CD4-positive, alpha-beta memory T cell (primary cell): ENCODE results near the gene CRIM1. TPM values are rescaled to one million over a fixed set of nuclear protein-coding genes. Genes with fewer than 3 reads are reported as not detected.

Experiments
- CTCF ChIA-PET: fragments of 350-600 bp; sonication (Branson Sonifier 250); formaldehyde crosslinking; loops from one replicate; lab custom pipeline; 2021; ENCODE audit warnings: inconsistent platforms; ENCODE audit not compliant: partially characterized antibody; lab: Charles Lee
- POLR2A ChIA-PET: fragments of 350-600 bp; sonication (Branson Sonifier 250); formaldehyde crosslinking; loops from one replicate; lab custom pipeline; 2021; ENCODE audit not compliant: partially characterized antibody; lab: Charles Lee
- DNase-seq, 5 donors: peaks; one replicate each; pipeline versions ENCODE4 v3.0.0 to v3.0.0-alpha.2; 2020 to 2022; ENCODE audit warnings: mixed read lengths in 1 of 5
- H3K27ac ChIP-seq: one replicate; pipeline ENCODE4 v1.7.0; 2013; ENCODE audit warnings: low read depth, low read length
- H3K27me3 ChIP-seq: 2 replicates; pipeline ENCODE4 v1.7.0; 2013; ENCODE audit warnings: mild to moderate bottlenecking, low read length, moderate library complexity; ENCODE audit not compliant: insufficient read depth
- H3K36me3 ChIP-seq: 2 replicates; pipeline ENCODE4 v1.7.0; 2013; ENCODE audit warnings: mild to moderate bottlenecking, low read length, moderate library complexity; ENCODE audit not compliant: insufficient read depth
- H3K4me1 ChIP-seq: 2 replicates; pipeline ENCODE4 v1.7.0; 2013; ENCODE audit warnings: mild to moderate bottlenecking, low read length, moderate library complexity; ENCODE audit not compliant: insufficient read depth
- H3K4me3 ChIP-seq, 2 donors: one replicate each; pipeline ENCODE4 v1.7.0; 2013; ENCODE audit warnings: low read length in 2 of 2, mild to moderate bottlenecking in 1 of 2
- H3K9me3 ChIP-seq, 2 donors: one replicate each; pipeline ENCODE4 v1.7.0; 2013; ENCODE audit warnings: low read length in 2 of 2, control low read depth in 1 of 2; ENCODE audit not compliant: control insufficient read depth in 1 of 2
- H3K27ac Mint-ChIP-seq, 7 donors: one replicate each; pipeline ENCODE4 v1.8.0; 2020 to 2021; ENCODE audit warnings: mixed read lengths in 7 of 7, mild to moderate bottlenecking in 6 of 7, inconsistent platforms in 3 of 7, moderate library complexity in 3 of 7
- H3K27me3 Mint-ChIP-seq, 2 donors: one replicate each; pipeline ENCODE4 v1.8.0; 2020 to 2021; ENCODE audit warnings: mixed read lengths in 2 of 2
- H3K36me3 Mint-ChIP-seq, 2 donors: one replicate each; pipeline ENCODE4 v1.8.0; 2020 to 2021; ENCODE audit warnings: mixed read lengths in 2 of 2, inconsistent platforms in 1 of 2, mild to moderate bottlenecking in 1 of 2
- H3K4me1 Mint-ChIP-seq, 4 donors: one replicate each; pipeline ENCODE4 v1.8.0; 2020 to 2021; ENCODE audit warnings: mixed read lengths in 4 of 4, mild to moderate bottlenecking in 1 of 4
- H3K4me3 Mint-ChIP-seq, 8 donors: one replicate each; pipeline ENCODE4 v1.8.0; 2020 to 2021; ENCODE audit warnings: mixed read lengths in 8 of 8, mild to moderate bottlenecking in 7 of 8, moderate library complexity in 6 of 8, inconsistent platforms in 3 of 8
- H3K9me3 Mint-ChIP-seq, 8 donors: one replicate each; pipeline ENCODE4 v1.8.0; 2020 to 2021; ENCODE audit warnings: mixed read lengths in 8 of 8, mild to moderate bottlenecking in 5 of 8, inconsistent platforms in 3 of 8, moderate library complexity in 1 of 8
- intact Hi-C: fragments of 100-400 bp; cut with micrococcal nuclease; formaldehyde crosslinking; loops from one replicate; pipeline ENCODE4 v1.15.1; 2023
- polyA plus RNA-seq, 2 donors: library from polyadenylated mRNA; unstranded; fragments of 300-500 nt; fragmentation: Illumina TruSeq; gene quantifications; one replicate each; pipeline ENCODE4 v1.2.3, GENCODE V29; 2021
- total RNA-seq, 2 experiments: library from RNA; stranded (reverse); gene quantifications; one replicate each; pipeline ENCODE4 v1.2.3, GENCODE V29; 2021

Gene CRIM1
- total and polyA plus RNA-seq, 4 experiments from 2014 or later, result 0.91 to 12.0 (median 6.8) TPM; not detected in 1

DNA sequence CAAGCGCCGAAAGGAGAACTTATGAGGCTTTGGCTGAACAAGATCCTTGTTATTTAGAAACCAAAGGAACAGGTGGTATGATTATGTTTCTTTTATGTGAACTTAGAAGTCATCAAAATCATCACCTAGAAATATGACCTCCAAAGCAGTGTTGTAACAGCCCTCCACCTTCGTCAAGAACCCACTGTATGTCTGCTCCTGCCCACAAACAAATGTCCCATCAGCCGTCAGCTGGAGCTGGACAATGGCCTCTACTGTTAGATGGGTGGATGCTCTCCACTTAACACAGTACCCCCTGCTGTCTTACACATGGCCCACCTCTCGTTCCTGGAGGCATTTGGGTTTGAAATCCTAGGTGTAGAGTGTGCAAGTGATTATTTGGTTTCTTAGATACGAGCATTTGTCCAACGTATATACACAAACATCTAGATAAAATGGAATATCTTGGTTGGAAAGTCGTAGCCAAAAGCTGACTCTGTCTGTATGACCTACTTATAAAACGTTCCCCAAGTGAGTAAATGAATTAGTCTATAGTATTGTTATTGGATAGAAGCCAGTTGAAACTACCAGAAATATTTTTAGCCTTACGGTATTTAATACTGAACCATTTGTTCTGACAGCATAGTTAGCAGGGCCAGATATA, 113.0 kb downstream of the CRIM1 start:
- Histone ChIP-seq H3K4me1 (no peaks in the 10 kb centered on the region), H3K4me3 (no peak overlapping the region), H3K36me3 (no peaks in the 10 kb centered on the region), H3K9me3 (no peaks in the 10 kb centered on the region), H3K27me3 (no peaks in the 10 kb centered on the region), H3K27ac (no peak overlapping the region)
- Mint-ChIP-seq H3K27me3 (no peaks in the 10 kb centered on the region), H3K9me3 (peaks cover 0 to 12% (median 2%) of the 10 kb centered on the region in 8 donors), H3K4me3 (no peak overlapping the region), H3K36me3 (peaks cover 5 to 7% of the 10 kb centered on the region in 2 donors), H3K4me1 (no peaks in the 10 kb centered on the region), H3K27ac (no peak overlapping the region)
- no peak for DNase-seq
- intact Hi-C loops, result no loop called here
- ChIA-PET POLR2A (no interaction called here), CTCF (no interaction called here)

DNA sequence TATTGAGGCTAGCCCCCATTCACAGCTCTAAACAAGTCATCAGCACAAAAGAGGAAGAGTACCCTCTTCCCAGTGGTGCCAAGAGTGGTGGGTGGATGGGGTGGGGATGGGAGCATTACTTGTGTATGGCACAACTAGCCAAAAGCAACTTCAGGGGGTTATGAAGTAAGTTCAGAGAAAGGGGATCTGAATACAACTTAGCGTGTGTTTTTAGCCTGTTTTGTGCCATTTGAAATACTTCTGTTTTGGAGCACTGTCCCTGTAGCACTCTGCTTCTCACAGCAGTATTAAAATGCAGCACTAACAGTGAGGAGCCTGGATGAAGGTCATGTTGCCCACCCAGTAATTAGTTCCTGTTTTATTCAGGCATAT, 113.5 kb downstream of the CRIM1 start:
- no peaks in the 10 kb centered on the region for H3K27me3 ChIP-seq
- no peak overlapping the region for H3K4me3 ChIP-seq
- H3K9me3 Mint-ChIP-seq, result peaks cover 0 to 17% (median 7%) of the 10 kb centered on the region in 8 donors
- no peaks in the 10 kb centered on the region for H3K27me3 Mint-ChIP-seq
- H3K4me3 Mint-ChIP-seq, result no peak overlapping the region
- DNase-seq, result no peak
- no peaks in the 10 kb centered on the region for H3K9me3 ChIP-seq
- POLR2A ChIA-PET, result no interaction called here
- peaks cover 7 to 9% of the 10 kb centered on the region in 2 donors for H3K36me3 Mint-ChIP-seq
- CTCF ChIA-PET, result no interaction called here
- no peaks in the 10 kb centered on the region for H3K36me3 ChIP-seq
- H3K4me1 Mint-ChIP-seq, result no peaks in the 10 kb centered on the region
- no peak overlapping the region for H3K27ac Mint-ChIP-seq
- no peaks in the 10 kb centered on the region for H3K4me1 ChIP-seq
- H3K27ac ChIP-seq, result no peak overlapping the region
- intact Hi-C loops, result no loop called here

DNA sequence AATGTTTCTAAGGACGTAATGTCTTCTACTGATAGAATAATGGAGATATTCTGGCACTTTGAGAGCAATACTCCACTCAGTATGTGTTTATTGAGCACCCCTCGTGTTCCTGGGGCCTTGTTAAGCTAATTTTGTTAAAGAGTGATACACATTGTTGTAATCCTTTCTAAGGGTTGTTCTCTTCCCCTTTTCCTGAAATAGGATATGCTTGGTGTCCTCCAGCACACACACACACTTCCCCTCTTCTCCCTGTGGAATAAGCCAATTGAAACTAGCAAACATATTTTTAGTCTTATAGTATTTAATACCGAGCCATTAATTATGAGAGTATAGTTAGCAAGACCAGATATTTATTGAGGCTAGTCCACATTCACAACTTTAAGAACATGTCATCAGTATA, 114.1 kb downstream of the CRIM1 start:
- Mint-ChIP-seq H3K36me3 (peaks cover 7 to 12% of the 10 kb centered on the region in 2 donors), H3K27ac (no peak overlapping the region), H3K9me3 (peaks cover 0 to 22% (median 11%) of the 10 kb centered on the region in 8 donors), H3K4me1 (no peaks in the 10 kb centered on the region), H3K4me3 (no peak overlapping the region), H3K27me3 (no peaks in the 10 kb centered on the region)
- no peak overlapping the region for H3K4me3 ChIP-seq
- ChIA-PET CTCF (no interaction called here), POLR2A (no interaction called here)
- H3K27ac ChIP-seq, result no peak overlapping the region
- no peaks in the 10 kb centered on the region for H3K4me1 ChIP-seq
- DNase-seq, result no peak
- H3K36me3 ChIP-seq, result no peaks in the 10 kb centered on the region
- no peaks in the 10 kb centered on the region for H3K27me3 ChIP-seq
- intact Hi-C loops, result no loop called here
- H3K9me3 ChIP-seq, result no peaks in the 10 kb centered on the region

DNA sequence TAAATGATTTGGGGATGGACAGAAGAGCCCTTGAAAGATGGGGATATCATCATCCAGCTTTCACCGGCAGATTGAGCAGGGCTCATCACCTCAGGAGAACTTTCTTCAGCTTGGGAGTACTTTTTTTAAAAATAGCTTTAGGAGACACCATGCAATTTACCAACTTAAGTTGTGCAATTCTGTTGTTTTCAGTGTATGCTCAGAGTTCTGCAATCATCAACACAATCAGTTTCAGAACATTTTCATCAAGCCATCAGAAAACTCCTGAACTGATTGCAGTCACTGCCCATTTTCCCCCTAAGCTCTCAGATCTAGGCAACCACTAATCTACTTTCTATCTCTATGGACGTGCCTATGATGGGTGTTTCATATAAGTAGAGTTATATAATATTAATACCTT, 117.7 kb downstream of the CRIM1 start:
- Histone ChIP-seq H3K4me1 (no peaks in the 10 kb centered on the region), H3K27me3 (no peaks in the 10 kb centered on the region), H3K27ac (no peak overlapping the region), H3K9me3 (no peaks in the 10 kb centered on the region), H3K4me3 (no peak overlapping the region), H3K36me3 (no peaks in the 10 kb centered on the region)
- H3K27me3 Mint-ChIP-seq, result no peaks in the 10 kb centered on the region
- ChIA-PET CTCF (no interaction called here), POLR2A (no interaction called here)
- peaks cover 36 to 42% of the 10 kb centered on the region in 2 donors for H3K36me3 Mint-ChIP-seq
- no peaks in the 10 kb centered on the region for H3K4me1 Mint-ChIP-seq
- DNase-seq, result no peak
- intact Hi-C loops, result no loop called here
- H3K4me3 Mint-ChIP-seq, result no peak overlapping the region
- no peak overlapping the region for H3K27ac Mint-ChIP-seq
- H3K9me3 Mint-ChIP-seq, result peaks cover 5 to 55% (median 41%) of the 10 kb centered on the region in 8 donors

DNA sequence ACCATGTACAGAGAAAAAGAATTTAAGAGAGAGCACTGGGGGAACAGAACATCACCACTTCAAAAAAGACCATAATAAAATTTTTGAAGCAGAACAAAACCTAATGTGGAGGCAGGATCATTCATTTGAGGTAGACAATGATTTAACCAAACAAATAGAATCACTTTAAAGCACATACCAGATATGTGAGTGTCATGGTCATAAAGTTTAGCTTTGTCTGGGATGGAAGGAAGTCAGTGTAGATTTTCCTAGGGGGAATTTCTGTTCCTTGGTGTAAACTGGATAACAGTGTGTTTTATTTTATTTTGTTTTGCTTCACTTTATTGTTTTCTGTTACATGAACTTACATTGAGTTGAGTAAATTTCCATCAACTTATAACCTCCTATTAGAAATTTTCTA, 120.8 kb downstream of the CRIM1 start:
- no peaks in the 10 kb centered on the region for H3K4me1 Mint-ChIP-seq

DNA sequence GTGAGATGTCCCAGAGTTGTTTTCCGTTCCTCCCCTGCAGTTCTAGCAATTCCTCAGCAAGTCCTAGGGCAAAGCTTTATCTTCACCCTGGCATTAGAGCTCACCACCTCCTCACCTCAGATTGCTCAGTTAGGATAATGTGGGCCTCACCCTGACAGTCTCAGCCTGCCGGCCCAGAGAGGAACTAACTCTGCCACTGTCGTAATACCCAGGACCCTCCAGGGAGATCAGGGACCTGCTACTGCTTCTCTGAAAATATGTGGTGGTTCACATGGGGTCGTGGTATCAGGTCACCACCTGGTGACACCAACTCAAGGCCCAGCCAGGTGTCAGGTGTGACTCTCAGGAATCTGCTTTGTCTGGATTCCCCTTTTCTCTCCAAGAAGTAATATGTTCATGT, 121.7 kb downstream of the CRIM1 start:
- peaks cover 57 to 69% of the 10 kb centered on the region in 2 donors for H3K36me3 Mint-ChIP-seq

More for the DNA sequence above, 120.8 kb downstream of the CRIM1 start:
- CTCF ChIA-PET, result no interaction called here
- H3K36me3 ChIP-seq, result no peaks in the 10 kb centered on the region
- H3K27me3 Mint-ChIP-seq, result no peaks in the 10 kb centered on the region
- H3K27ac Mint-ChIP-seq, result no peak overlapping the region
- POLR2A ChIA-PET, result no interaction called here
- no peaks in the 10 kb centered on the region for H3K27me3 ChIP-seq
- DNase-seq, result no peak
- no peak overlapping the region for H3K27ac ChIP-seq
- H3K9me3 Mint-ChIP-seq, result peaks cover 5 to 55% (median 41%) of the 10 kb centered on the region in 8 donors
- intact Hi-C loops, result no loop called here
- H3K9me3 ChIP-seq, result no peaks in the 10 kb centered on the region
- no peak overlapping the region for H3K4me3 Mint-ChIP-seq
- peaks cover 55 to 62% of the 10 kb centered on the region in 2 donors for H3K36me3 Mint-ChIP-seq
- no peak overlapping the region for H3K4me3 ChIP-seq
- H3K4me1 ChIP-seq, result no peaks in the 10 kb centered on the region

DNA sequence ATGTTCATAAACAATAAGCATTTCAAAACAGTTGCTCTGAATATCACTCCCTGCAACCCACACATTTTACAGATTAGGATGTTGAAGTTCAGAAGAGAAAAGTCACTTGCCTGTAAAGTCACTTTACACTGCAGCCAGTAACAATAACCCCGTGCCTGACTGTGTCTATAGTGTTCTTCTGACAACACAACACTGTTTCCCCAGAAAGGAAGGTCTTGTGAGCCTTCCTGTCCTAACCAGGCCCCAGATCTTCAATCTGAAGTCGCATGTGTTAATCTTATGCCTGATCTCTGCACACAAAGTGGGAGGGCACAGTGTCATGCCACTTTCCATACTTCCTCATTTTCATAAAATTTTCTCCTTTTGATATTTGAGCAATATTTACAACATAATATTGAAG, 122.2 kb downstream of the CRIM1 start:
- Histone ChIP-seq H3K4me1 (no peaks in the 10 kb centered on the region), H3K9me3 (no peaks in the 10 kb centered on the region), H3K27me3 (no peaks in the 10 kb centered on the region), H3K27ac (no peak overlapping the region), H3K36me3 (no peaks in the 10 kb centered on the region), H3K4me3 (no peak overlapping the region)
- no peak for DNase-seq
- H3K27me3 Mint-ChIP-seq, result no peaks in the 10 kb centered on the region
- CTCF ChIA-PET, result no interaction called here
- intact Hi-C loops, result no loop called here
- POLR2A ChIA-PET, result no interaction called here
- no peaks in the 10 kb centered on the region for H3K4me1 Mint-ChIP-seq
- no peak overlapping the region for H3K4me3 Mint-ChIP-seq
- peaks cover 55 to 69% of the 10 kb centered on the region in 2 donors for H3K36me3 Mint-ChIP-seq
- peaks cover 5 to 51% (median 40%) of the 10 kb centered on the region in 8 donors for H3K9me3 Mint-ChIP-seq
- H3K27ac Mint-ChIP-seq, result no peak overlapping the region

More for the DNA sequence above, 121.7 kb downstream of the CRIM1 start:
- CTCF ChIA-PET, result no interaction called here
- Mint-ChIP-seq H3K27ac (no peak overlapping the region), H3K4me1 (no peaks in the 10 kb centered on the region), H3K9me3 (peaks cover 5 to 54% (median 41%) of the 10 kb centered on the region in 8 donors), H3K4me3 (no peak overlapping the region), H3K27me3 (no peaks in the 10 kb centered on the region)
- H3K4me3 ChIP-seq, result no peak overlapping the region
- H3K36me3 ChIP-seq, result no peaks in the 10 kb centered on the region
- no peaks in the 10 kb centered on the region for H3K9me3 ChIP-seq
- POLR2A ChIA-PET, result no interaction called here
- no peaks in the 10 kb centered on the region for H3K27me3 ChIP-seq
- intact Hi-C loops, result no loop called here
- no peak for DNase-seq
- no peaks in the 10 kb centered on the region for H3K4me1 ChIP-seq
- H3K27ac ChIP-seq, result no peak overlapping the region
